HPDE6-E6E7 (cell line): ENCODE data around the gene OSTN.

Experiments
- DNase-seq: peaks from one replicate; pipeline ENCODE4 v3.0.0; 2011; ENCODE audit warnings: missing footprints; ENCODE audit errors: extremely low spot score

Gene OSTN

DNA sequence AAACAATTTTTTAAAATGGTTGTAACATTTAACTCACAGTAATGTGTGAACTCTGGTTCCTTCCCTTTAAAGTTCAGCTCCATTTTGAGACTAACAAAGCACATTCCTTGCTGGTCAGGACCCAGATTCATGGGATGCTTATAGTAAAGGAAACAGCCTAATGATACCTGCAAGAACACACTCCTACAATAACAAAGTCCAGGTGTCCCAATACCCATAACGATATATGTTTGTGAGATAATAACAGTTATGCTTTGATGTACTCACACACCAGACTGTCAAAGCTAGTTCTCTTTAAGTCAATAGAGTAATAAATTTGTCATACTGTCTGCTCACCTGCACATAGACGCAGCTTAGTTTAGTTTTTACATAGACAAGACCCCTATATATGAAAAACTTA is 114.3 kb downstream of the OSTN start:
- no peak for DNase-seq

DNA sequence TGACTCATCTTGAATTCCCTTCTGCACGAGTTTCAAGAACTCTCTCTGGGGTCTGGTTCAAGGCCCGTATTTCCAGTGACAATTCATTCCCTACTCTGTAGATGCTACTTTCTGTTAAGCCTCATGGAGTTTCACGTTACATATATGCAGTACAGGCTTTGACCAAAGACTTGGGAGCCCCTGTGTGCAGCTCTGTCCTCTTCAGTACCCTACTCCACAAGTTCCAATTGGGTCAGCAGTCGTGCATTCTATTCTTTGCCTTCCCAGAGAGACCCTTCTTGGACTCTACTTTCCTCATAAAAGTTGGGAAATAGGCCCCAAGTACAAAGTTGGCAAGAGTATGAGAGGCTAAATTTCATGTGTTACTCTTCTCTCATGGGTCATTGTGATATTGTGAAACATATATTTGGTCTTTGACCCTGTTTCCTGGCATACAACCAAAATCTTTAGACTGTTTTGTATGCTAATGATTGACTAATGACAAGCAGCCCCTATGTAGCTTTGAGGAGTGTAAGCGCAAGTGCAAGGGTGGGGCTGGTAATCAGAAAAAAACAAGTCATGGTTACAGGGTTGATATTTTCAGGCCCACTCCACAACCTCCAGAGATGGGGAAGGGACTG is 115.2 kb downstream of the OSTN start:
- no peak for DNase-seq
